ENCODE data around the gene NEUROD2.
A peak's percentile ranks its signal among the peaks of the same experiment; 100 is the strongest.

The NEUROD2 gene

DNA sequence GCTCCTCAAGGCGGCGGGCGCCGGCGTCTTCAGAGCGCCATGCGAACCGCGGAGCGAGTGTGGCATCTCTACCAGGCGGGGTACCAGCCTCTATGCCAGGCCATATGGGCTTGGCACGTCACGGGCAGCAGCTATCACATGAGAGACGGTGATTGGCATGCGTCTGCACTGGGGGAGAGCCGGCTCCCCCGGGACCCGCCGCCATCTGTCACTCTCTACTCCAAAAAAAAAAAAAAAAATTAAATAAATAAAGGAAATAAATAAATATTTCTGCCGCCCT is at the start of gene NEUROD2:
Gene NEUROD2 (minus strand): TSS at position 70 of the 280 bp plus-strand sequence. CDS start 1,321 bp downstream, outside the sequence.
- no peak for DNase-seq

DNA sequence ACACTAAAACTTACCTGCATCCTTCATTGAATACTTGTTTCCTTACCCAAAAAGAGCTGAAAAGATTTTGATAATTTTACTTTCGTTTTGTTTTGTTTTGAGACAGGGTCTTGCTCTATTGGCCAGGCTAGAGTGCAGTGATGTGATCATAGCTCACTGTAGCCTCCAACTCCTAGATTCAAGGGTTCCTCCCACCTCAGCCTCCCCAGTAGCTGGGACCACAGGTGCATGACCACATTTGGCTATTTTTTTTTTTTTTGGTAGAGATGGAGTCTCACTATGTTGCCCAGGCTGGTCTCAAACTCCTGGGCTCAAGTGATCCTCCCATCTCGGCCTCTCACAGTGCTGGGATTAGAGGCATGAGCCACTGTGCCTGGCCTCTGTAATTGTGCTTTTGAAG is 47.4 kb upstream of the NEUROD2 start:
- no peak for DNase-seq

DNA sequence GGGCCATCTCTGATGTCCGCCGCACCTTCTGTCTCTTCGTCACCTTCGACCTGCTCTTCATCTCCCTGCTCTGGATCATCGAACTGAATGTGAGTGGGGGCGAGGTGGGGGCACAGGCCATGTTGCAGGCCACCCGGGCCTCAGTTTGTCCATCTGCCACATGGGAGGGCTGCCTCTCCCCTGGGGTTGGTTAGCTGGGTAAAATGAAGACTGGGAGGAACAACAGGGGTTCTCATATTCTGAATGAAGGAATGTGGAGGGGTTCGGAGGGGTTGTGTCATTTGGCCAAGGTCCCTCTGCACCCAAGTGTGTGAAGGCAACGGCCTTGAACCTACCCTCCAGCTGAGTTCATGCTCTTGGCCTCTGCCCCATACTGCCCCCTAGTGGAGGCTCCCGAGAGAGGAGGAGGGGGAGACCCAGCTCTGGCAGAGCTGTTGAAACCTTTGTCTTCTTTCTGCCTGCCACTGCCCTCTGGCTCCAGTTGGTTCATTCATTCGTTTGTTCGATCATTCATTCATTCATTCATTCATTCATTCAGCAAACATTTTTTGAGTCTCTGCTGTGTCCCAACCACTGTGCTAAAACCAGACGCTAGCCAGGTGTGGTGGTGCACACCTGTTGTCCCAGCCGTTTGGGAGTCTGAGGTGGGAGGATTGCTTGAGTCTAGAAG is 46.1 kb upstream of the NEUROD2 start:
- DNase-seq, result peak; percentile 83

DNA sequence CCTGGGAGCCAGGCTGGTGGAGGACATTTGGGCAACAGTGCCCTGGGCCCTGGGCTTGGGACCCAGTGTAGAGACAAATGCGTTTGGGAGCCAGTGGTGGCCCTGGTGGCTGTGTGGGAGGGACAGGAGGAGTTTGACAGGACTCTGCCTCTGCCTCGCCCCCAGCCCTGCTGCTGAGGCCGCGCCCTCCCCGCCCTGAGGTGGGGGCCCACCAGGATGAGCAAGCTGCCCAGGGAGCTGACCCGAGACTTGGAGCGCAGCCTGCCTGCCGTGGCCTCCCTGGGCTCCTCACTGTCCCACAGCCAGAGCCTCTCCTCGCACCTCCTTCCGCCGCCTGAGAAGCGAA is 45.6 kb upstream of the NEUROD2 start:
- no peak for DNase-seq

DNA sequence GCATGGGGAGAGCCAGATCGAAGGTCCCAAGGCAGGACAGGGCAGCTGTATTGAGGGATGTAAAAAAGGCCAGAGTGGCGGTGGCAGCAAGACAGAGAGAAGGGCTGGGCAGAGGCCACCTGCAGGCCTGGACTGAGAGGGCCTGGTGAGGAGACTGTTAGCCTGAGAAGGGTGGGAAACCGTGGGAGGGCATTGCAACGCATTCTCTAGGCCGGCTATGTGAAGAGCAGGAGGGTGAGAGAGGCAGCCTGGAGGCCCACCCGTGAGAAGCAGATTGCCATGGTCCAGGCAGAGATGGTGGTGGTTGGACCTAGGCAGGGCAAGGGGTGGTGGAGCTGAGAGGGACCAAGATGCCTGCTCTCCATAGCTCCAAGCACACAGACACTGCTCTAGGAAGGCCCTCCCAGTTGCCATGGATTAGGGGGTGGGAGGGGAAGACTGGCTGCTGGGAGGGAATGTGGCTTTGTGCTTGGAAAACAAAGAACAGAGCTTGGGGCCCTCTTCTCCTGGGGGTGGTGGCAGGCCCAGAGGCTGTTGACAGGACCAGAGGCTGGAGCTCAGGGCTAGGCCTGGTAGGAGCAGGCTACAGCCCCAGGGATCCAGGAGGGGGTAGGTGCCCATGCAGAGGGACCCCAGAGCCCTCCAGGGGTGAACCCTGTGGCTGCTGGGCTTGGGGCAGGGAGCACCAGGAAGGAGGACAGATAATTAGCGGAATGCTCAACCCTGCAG is 45.0 kb upstream of the NEUROD2 start:
- DNase-seq, result no peak

DNA sequence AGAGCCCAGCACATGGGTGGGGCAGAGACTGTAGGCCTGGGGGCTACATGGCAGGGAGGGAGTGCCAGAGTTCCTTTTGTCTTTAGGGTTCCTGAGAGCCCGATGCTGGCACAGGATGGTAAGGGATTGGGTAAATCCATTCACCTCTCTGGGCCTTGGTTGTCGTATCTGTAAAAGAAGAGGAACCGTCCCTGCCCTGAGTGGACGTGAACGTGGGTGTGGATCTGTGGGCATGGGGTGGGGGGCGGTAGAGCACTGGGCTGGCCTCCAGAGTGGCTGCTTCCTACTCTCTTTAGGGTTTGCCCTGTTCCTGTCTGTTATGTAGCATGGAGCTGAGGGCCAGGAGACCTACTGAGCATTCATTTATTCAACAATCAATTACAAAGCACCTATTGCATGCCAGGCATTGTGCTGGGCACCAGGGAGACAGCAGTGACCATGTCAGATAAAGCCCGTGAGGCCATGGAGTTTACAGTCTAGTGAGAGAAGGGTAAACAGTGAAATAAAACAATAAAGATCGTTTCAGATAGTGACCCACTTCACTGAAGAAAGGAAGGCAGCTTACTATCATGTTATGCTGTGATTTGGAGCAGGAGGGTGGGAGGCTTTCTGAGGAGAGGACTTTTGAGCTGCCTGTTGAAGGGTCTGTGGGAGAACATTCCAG is 44.3 kb upstream of the NEUROD2 start:
- DNase-seq, result no peak

DNA sequence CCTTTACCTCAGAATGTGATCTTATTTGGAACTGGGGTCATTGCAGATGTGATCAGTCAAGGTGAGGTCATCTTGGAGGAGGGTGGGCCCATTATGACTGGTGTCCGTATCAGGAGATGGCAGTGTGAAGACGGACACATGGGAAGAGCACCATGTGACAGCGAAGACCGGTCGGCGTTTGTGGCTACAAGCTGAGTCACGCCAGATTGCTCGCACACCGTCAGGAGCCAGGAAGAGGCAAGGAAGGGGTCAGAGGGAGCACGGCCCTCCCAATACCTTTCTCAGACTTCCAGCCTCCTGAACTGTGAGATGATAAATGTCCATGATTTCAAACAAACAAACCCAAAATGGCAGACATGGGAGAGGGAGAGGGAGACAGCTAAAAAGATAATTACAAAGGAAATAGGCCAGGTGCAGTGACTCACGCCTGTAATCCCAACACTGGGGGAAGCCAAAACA is 42.4 kb upstream of the NEUROD2 start:
- no peak for DNase-seq

DNA sequence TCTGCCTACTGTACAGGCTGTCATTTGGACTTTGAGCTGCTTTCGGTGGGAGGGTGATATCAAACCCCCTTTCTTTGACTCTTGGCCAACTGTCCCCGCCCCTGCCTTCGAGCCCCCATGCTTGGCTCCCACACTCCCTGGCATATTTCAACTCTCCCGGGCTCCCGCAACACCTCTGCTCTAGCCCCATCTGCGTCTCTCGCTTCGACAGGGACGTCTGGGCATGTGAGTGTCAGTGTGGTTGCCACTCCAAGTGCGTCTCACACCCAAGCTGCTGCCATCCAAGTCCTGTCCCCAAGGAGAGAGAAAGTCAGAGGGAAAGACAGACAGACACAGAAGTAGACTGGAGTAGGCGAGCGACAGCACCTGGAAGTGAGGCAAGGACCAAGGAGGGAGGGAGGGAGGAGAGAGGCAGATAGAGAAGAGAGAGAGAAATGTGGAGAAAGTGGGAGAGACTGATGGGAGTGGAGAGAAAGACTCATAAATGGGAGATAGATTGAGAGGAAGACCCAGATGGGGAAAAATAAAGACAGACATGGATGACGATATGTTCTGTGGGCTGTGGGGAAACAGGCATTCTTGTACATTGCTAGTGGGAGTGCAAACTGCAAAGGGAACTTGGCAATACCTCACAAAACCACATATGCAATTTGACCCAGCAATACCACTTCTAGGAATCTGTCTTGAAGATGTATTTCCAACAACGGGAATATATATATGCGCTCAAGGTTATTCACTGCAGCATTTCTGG is 41.1 kb upstream of the NEUROD2 start:
- no peak for DNase-seq

DNA sequence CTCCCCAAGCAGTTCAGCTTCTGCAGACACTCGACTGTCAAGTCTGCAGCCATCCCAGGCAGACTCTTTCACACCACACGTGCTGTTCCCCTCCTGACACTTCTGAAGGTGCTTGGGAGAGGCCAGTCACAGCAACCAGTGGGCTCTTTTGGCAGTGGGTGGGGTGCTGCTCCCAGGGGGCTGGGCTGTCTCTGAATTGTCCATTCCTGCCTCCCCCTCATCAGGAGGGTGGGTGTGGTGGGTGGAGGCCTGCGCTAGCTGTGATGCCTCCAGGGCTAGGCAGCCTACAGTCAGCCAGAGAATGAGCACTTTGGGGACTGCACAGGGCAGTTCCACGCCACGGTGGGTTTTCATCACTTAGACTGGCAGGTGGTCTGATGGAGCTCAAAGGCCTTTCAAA is 39.5 kb upstream of the NEUROD2 start:
- no peak for DNase-seq

DNA sequence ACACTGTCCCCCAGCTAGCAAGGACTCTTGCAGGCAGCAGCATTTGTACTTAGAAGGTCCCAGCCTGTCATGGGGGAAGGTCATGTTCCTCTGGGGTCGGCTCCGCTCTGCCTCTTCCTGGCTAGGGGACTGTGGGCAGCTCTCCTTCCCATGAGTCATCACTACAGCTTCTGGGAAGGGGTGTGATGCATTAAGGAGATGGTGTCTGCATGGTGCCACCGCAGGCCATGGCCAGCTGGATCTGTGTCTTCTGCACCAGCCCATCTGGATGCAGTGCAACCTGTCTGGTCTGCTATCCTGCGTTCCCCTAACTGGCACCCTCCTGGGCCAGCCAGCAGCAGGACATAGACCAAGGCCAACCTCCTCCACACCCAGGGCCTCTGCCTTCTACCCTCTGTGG is 35.6 kb upstream of the NEUROD2 start:
- no peak for DNase-seq

DNA sequence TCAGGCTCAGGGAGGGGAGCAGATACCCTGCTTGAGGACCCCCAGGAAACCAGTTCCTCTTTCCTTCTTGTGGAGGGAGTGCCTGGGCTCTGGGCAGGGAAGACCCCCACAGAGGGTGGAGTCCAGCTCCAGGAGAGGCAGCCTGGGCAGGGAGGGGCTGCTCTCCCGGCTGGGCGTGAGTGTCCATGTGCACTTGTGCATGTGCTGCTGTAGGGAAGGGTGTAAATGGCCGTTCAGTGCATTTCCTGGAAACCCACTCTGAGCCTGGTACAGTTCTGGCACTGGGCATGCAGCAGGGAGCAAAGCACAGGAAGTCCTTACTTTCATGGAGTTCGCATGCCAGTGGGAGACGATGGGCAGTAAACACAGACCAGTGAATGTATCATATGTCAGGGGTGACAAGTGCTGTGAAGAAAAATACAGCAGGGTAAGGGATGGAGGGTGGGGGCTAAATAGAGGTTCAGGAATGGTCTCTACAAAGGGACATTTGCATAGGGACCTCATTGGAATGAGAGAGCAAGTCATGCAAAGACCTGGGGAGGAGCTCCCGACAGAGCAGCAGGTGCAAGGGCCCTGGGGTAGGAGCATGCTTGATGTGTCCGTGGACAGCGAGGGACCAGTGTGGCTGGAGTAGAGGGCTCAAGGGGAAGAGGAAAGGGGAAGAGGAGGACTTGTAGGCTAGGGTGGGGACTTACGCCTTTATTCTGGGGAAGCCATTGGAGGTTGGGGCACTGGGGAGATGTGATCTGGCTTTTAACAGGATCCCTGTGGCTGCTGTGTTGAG is 34.8 kb upstream of the NEUROD2 start:
- DNase-seq, result no peak

DNA sequence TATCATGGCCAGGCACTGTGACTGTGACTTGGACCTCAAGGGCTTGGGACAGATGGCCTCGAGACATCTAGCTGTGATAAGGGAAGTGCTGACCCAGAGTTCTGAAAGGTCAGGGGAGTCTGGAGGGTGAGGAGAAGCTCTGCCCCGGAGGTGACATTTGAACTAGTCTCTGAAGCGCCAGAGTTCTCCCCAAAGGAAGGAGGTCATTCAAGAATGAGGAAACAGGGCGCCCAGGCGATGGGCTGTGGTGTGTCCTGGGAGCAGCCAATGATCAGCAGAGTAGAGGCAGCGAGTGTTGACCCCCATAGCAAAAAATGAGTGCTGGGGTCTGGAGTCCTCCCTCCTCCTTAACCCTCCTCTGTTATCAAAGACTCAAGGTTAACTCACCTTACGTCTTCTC is 34.2 kb upstream of the NEUROD2 start:
- no peak for DNase-seq

DNA sequence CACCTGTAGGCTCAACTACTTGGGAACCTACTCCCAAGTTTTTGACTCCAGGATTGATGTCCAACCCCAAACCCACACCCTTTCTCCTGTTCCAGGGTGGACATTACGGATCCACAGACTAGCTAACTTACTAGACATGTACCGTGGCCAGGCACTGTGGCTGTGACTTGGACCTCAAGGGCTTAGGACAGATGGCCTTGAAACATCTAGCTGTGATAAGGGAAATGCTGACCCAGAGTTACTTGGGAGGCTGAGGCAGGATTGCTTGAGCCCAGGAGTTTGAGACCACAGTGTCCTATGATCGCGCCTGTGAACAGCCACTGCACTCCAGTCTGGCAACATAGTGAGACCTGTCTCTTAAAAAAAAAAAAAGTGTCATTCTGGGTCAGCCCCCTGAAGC is 33.4 kb upstream of the NEUROD2 start:
- DNase-seq, result no peak

DNA sequence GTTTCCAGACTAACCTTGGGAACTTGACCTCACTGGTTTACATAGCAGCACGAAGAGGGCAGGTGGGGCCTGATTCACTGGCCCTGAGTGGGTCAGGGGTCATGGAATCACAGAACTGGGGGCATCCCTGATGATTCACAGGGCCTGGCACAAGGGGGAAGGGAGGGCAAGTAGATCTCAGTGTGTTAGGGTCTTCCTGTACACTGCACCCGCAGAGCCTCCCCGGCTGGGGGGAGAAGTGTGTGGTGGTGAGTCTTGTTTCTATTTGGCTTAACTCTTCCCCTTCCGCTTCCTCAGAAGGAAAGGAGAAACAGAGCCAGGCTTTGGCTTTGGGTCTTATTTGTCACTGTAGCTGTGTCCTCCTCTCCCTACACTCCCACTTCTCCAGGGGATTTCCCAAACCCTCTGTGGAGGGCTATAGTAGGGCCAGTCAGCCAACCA is 32.9 kb upstream of the NEUROD2 start:
- no peak for DNase-seq

DNA sequence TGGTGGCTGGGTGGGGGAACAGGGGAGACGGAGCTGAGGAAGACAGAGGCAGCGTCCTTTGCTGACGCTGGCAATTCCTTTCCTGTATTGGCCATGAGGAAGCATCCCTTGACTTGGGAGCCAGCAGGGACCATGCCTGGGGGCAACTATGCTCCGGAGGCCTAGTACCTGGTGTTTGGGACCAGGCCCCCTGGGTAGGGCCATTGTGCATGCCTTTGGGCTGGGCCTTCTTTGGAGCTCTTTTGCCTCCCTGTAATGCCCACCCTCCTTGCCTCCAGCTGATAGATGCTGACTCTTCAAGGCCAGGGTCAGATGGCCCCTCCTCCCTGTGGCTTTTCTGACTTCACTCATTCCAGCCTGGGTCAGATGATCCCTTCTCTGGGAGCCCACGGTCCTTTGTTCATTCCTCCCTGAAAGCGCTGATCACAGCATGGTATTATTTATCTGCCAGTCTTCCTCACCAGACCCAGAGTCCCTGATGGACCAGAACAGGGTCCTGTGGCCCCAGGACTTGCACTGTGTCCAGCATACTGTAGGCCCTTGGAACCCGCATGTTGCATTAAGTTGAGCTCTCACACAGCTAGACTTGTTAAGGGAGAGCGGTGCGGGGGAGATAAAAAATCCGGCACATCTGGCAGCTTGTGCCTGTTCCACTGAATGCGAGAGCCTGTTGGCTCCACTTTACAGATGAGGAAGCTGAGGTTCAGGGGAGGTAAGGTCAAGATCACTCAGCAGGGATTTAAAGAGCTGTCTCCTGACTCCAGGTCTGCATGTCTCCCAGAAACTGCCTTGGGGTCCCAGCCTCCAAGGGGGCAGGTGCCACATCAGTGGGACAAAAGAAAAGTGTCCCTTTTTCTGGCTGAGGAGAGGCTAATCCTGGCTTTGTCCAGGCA is 32.1 kb upstream of the NEUROD2 start:
- no peak for DNase-seq

DNA sequence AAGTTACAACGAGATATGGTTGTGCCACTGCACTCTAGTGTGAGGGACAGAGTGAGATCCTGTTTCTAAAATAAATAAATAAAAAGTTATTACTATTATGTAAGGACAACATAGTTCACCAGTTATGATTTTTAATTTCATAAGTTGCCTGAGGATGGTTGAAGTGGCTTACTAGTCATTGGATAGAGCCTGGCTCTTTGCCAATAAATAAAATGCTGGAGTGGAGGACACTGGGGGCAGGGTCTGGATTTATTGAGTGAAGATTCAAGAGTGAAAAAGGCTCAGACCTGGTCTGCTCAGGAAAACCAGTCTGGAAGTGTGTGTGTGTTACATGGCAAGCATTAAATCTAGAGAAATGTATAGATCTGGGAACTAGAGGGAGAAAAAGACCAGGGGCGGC is 31.3 kb upstream of the NEUROD2 start:
- no peak for DNase-seq

DNA sequence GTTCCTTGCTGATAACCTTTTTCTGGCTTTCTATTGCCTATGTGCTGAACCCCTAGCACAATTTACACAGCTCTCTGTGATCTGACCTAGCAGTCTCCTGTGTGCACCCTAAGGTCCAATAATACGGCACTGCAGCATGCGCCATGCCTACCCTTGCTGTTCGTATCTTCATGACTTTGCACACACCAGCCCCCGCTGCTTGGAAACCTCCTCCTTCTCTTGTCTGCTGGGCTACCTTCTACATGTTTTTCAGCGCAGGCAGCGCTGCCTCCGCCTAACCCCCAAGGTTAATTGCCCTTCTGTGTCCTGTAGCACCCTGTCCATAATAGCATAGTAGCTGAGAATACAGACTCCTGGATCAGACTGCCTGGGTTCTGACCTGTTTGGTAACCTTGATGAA is 30.6 kb upstream of the NEUROD2 start:
- no peak for DNase-seq

DNA sequence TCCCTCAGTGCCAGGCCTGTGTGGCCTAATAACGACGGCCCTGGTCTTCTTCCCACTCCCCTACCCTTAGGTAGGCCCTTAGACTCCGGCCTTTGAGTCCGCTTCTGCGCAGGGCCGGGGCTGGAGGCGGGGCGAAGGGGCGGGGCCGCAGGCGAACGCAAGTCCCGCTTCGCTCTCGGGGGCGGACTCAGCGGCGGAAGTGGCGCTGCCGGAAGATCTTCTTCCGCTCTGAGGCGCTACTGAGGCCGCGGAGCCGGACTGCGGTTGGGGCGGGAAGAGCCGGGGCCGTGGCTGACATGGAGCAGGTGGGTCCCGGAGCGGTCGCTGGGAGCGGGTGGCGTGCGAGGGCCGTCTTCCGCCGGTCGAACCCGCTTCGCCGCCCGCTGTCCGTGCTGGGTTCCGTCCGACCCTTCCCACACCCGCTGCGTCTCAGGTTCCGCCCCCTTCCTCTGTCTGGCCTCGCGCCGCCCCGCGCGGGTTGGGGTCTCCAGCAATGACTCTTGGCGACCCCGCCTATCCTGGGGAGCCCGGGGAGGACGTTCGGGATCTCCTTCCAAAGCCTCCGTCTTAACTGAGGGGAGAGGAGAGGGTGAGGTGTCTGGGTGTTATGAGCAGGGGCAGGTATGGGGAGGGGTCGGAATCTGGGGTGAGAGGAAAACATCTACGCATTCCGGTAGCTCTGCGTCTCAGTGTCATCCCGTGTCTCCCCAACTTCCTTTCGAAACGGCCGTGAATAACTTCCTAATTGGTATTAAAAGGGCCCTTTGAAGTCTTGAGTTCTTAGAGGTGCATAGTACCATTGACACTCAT is 29.4 kb upstream of the NEUROD2 start, which contains the start of gene STARD3:
Gene STARD3 (plus strand): TSS at position 218 of the 810 bp plus-strand sequence. CDS start 16,388 bp downstream, outside the sequence.
- DNase-seq, result peak; percentile 92

DNA sequence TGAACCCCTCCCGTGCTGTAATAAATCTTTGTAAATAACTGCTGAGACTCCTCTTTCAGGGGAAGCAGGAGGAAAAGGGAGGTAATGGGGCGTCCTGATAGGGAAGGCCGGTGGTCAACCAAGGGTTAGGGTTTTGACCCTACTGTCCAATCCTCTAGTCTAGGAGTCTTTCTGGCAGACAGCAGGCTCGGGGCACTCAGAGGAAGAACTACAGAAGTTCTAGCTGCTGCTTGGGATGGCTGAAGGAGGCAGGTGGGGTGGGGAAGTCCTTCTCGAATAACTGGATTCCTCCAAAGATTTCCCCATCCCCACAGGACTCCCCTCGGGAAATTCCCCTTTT is 28.8 kb upstream of the NEUROD2 start:
- DNase-seq, result peak; percentile 12

DNA sequence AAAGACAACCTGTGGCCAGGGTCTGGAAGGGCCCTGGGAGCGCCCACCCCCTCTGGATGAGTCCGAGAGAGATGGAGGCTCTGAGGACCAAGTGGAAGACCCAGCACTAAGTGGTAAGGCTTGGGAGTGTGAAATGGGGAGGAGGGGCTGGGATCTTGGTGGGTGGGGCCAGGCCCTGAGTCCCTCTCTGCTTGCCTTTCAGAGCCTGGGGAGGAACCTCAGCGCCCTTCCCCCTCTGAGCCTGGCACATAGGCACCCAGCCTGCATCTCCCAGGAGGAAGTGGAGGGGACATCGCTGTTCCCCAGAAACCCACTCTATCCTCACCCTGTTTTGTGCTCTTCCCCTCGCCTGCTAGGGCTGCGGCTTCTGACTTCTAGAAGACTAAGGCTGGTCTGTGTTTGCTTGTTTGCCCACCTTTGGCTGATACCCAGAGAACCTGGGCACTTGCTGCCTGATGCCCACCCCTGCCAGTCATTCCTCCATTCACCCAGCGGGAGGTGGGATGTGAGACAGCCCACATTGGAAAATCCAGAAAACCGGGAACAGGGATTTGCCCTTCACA is 28.0 kb upstream of the NEUROD2 start:
- DNase-seq, result no peak
